GM19468 (cell line): Measurements from ENCODE around the gene KRTAP9-1.
"Not testable (repeated sequence)": the region's sequence is repeated elsewhere in the genome, so short reads cannot be mapped to it uniquely, and the experiment has no call there.

ENCODE experiments used
- ATAC-seq: cut with Tn5 transposase; IDR thresholded peaks from one replicate; pipeline ENCODE4 v1.9.1; 2021; ENCODE audit warnings: mild to moderate bottlenecking, moderate library complexity, moderate number of reproducible peaks; ENCODE audit not compliant: unreplicated experiment; ENCODE audit errors: extremely low read depth

The KRTAP9-1 gene

GRCh38 chr17:41178341-41178740 lies 11.3 kb upstream of the KRTAP9-1 start:
- no peak for ATAC-seq

DNA sequence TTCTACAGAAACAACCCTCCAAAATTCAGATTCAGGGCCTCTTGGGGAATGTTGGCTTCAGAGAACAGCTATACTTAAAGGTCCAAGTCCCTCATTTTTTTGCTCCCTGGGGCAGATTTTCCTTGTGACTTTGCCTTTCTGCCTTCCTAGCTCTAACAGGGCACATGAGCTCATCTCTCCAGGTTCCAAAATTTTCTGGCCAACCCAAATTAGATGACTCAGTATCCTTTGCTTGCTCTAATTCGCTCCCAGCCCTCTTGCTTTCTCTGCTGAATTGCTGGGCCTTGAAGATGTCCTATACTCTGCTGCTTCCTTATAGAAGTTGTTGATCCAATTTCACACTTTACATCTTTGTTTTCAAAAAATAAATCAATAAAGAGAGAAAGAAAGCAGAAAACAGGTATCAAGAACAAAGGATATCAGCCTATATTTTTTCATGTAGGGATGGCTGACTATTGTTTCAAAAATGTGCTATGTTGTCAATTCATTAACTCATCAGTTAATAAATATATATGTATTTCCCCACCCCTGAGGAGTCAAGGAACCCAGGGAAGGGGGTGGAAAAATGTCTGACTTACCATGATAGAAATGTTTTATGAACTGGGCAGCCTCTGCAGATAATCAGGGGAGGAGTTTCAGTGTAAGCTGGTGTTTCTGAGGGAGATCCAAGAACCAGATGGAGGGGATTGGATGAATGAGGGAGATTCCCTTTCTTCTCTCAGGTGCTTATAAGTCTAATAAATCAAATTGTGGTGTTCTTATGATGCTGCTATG lies 10.7 kb upstream of the KRTAP9-1 start:
- ATAC-seq, result no peak

DNA sequence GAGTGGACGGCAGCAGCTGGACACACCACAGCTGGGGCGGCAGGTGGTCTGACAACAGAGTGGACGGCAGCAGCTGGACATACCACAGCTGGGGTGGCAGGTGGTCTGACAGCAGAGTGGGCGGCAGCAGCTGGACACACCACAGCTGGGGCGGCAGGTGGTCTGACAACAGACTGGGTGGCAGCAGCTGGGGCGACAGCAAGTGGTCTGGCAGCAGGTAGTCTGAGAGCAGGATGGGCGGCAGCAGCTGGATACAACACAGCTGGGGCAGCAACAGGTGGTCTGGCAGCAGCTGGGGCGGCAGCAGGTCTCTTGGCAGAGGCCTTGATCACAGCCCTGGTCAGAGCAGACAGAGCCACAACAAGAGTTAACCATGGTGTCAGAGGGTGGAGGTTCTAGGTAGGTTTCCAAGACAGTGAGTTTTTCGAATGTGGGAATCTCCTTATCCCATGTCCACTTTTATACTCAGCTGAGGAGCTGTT lies 5.2 kb upstream of the KRTAP9-1 start, which contains the start of gene KRTAP4-1:
TSS of gene KRTAP4-1 (minus strand) at position 432 of the 482 bp plus-strand sequence. CDS start at position 375, 57 bp downstream.
- ATAC-seq, result no peak

GRCh38 chr17:41185001-41185400 lies 4.7 kb upstream of the KRTAP9-1 start:
- no peak for ATAC-seq

- no peak for ATAC-seq
Observed at GRCh38 chr17:41186872-41187271, 2.8 kb upstream of the KRTAP9-1 start.

GRCh38 chr17:41190328-41190727 lies 641 bp downstream of the KRTAP9-1 start:
- no peak for ATAC-seq

DNA sequence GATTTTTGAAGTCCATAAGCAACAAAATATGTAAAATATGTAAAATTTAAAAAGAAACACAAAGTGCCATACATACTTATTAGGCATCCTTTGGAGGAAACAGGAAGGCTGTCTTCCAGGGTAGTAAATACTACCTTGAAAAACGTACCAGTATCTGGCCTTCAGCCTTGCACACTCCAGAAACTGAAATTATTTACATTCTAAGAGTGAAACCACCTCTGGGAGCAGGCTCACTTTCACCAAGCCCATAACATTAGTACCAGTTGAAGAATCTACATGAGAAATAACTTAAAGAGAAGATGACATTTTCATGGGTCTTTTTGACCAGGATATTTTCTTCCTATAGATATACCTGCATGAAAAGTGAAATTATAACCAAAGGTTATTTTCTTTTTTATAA lies 6.4 kb downstream of the KRTAP9-1 start:
- ATAC-seq, result no peak

DNA sequence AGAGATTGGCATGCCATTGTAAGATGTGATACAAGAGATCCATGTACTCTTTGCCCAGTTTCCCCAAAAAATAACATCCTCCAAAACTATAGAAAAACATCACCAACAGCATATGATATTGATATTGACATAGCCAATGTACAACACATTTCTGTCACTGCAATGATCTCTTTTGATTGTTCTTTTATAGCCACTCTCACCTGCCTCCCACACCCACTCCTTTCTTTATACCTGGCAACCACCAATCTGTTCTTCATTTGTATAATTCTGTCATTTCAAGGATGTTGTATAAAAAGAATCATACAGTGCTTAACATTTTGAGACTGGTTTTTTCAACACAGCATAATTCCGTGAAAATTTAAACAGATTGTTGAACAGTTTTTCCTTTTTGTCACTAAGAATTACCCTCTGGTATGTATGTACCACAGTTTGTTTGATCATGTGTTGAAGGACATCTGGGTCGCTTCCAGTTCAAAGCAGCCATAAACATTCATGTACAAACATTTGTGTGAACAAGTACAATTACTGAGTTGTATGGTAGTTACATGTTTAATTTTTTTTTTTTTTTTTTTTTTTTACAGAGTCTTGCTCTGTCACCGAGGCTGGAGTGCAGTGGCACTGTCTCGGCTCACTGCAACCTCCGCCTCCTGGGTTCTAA lies 9.9 kb downstream of the KRTAP9-1 start:
- ATAC-seq, result no peak

GRCh38 chr17:41211845-41212466 lies 22.3 kb downstream of the KRTAP9-1 start:
- no peak for ATAC-seq

- no peak for ATAC-seq
Observed at GRCh38 chr17:41212524-41213169, 23.0 kb downstream of the KRTAP9-1 start.

- ATAC-seq, result no peak
Observed at GRCh38 chr17:41215681-41216080, 26.0 kb downstream of the KRTAP9-1 start.

- no peak for ATAC-seq
Observed at GRCh38 chr17:41223821-41224220, 34.1 kb downstream of the KRTAP9-1 start.

GRCh38 chr17:41226051-41226450 lies 36.4 kb downstream of the KRTAP9-1 start:
- no peak for ATAC-seq

DNA sequence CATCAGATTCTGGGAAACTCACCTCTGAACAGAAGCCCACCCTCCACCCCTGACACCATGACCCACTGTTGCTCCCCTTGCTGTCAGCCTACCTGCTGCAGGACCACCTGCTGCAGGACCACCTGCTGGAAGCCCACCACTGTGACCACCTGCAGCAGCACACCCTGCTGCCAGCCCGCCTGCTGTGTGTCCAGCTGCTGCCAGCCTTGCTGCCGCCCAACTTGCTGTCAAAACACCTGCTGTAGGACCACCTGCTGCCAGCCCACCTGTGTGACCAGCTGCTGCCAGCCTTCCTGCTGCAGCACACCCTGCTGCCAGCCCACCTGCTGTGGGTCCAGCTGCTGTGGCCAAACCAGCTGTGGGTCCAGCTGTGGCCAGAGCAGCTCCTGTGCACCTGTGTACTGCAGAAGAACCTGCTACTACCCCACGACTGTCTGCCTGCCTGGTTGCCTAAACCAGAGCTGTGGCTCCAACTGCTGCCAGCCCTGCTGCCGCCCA lies 37.0 kb downstream of the KRTAP9-1 start, which contains the start of gene KRTAP9-2:
TSS of gene KRTAP9-2 (plus strand) at position 51 of the 498 bp plus-strand sequence. CDS start at position 58, 7 bp downstream.
- not testable (repeated sequence) for ATAC-seq

DNA sequence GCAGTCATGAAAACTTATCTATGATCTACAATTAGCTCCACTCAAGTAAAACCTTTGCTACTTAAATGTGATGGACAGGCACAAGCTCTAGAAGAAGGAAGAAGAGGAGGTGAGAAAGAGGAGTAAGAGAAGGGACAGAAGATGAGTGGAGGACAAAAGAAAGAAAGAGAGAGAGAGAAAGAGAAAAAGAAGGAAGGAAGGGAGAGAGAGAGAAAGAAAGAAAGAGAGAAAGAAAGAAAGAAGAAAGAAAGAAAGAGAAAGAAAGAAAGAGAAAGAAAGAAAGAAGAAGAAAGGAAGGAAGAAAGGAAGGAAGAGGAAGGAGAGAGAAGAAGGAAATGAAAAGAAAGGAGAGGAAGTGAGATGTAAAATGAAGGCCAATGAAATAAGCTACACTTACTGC lies 40.4 kb downstream of the KRTAP9-1 start:
- no peak for ATAC-seq

- ATAC-seq, result no peak
Observed at GRCh38 chr17:41231731-41232130, 42.0 kb downstream of the KRTAP9-1 start.

GRCh38 chr17:41232399-41233105 lies 42.9 kb downstream of the KRTAP9-1 start, which contains the start of gene KRTAP9-3:
KRTAP9-3 (plus strand) TSS chr17:41232449; CDS start chr17:41232502, 53 bp downstream.
- not testable (repeated sequence) for ATAC-seq

GRCh38 chr17:41237116-41237515 lies 47.4 kb downstream of the KRTAP9-1 start:
- ATAC-seq, result not testable (repeated sequence)

- ATAC-seq, result not testable (repeated sequence)
Observed at GRCh38 chr17:41237949-41238437, 48.3 kb downstream of the KRTAP9-1 start, which contains the start of gene KRTAP9-8. KRTAP9-8 (plus strand) TSS chr17:41237999; CDS start chr17:41238052, 53 bp downstream.
